ENCODE data around the gene ACOT7.

Gene ACOT7

DNA sequence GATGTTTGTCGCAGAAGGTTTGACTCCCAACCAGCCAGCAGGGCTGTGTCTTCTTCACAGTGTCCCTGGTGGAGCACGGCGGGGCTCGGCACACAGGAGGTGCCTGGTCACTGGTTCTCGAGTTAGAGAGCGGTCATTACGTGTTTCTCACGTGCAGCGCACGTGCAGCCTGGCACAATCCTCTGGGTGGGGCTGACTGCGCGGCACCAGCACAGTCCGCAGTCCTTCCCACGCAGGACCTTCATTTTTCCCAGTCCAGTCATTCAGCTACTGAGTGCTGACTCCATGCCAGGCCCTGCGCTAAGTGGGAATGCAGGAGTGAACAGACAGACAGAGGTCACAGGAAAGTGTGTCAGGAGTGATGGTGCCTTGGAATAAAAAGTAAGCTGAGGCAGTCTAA lies 86.5 kb downstream of the ACOT7 start:
- DNase-seq (ENCODE audit: low read depth): no peak
- TF ChIP-seq CTCF (conservative IDR thresholded peaks at IDR 0.05; ENCODE audit: low read depth, low read length): no peak
- no peak overlapping the region for H3K4me3 ChIP-seq (ENCODE audit: low read depth, low read length)

- H3K4me3 ChIP-seq (ENCODE audit: low read depth, low read length): no peak overlapping the region
- TF ChIP-seq CTCF (conservative IDR thresholded peaks at IDR 0.05; ENCODE audit: low read depth, low read length): no peak
- no peak for DNase-seq (ENCODE audit: low read depth)
These were observed 90.1 kb downstream of the ACOT7 start for GRCh38 chr1:6303397-6304012.

- no peak overlapping the region for H3K4me3 ChIP-seq (ENCODE audit: low read depth, low read length)
- no peak for TF ChIP-seq CTCF (conservative IDR thresholded peaks at IDR 0.05; ENCODE audit: low read depth, low read length)
- no peak for DNase-seq (ENCODE audit: low read depth)
These were observed 91.0 kb downstream of the ACOT7 start for GRCh38 chr1:6302568-6302967.

GRCh38 chr1:6301526-6301925 lies 92.0 kb downstream of the ACOT7 start:
- H3K4me3 ChIP-seq (ENCODE audit: low read depth, low read length): no peak overlapping the region
- peak; percentile 4 for DNase-seq (ENCODE audit: low read depth)
- TF ChIP-seq CTCF (conservative IDR thresholded peaks at IDR 0.05; ENCODE audit: low read depth, low read length): no peak

DNA sequence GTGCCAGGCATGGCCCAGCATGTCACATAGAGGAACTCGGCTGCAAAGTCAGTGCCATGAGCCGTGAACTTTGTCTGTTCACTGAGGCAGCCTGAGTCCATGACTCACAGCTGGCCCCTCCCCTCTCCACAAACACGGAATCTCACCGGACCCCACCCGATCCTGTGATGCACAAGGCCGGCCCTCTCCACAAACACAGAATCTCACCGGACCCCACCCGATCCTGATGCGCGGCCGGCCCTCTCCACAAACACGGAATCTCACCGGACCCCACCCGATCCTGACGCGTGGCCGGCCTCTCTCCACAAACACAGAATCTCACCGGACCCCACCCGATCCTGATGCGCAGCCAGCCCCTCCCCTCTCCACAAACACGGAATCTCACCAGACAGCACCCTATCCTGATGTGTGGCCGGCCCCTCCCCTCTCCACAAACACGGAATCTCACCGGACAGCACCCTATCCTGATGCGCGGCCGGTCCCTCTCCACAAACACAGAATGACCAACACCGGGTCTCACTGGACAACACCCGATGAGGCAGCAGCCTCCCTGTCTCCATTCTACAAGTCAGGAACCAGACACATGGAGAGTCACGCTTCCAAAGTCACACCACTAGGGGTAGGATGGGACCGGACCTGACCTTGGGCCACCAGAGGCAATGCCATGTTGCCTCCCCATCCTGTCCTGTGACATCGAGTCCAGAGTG lies 93.1 kb downstream of the ACOT7 start:
- no peak overlapping the region for H3K4me3 ChIP-seq (ENCODE audit: low read depth, low read length)
- TF ChIP-seq CTCF (conservative IDR thresholded peaks at IDR 0.05; ENCODE audit: low read depth, low read length): no peak
- no peak for DNase-seq (ENCODE audit: low read depth)

GRCh38 chr1:6299557-6300165 lies 93.9 kb downstream of the ACOT7 start:
- H3K4me3 ChIP-seq (ENCODE audit: low read depth, low read length): no peak overlapping the region
- TF ChIP-seq CTCF (conservative IDR thresholded peaks at IDR 0.05; ENCODE audit: low read depth, low read length): no peak
- no peak for DNase-seq (ENCODE audit: low read depth)

Measured in choroid plexus epithelial cell (primary cell).